HepG2 (cell line): ENCODE data around the gene EID3. TPM values are rescaled to one million over a fixed set of nuclear protein-coding genes. Genes with fewer than 3 reads are reported as not detected.

Experiments
- CTCF ChIP-seq: sonication (generic); formaldehyde crosslinking; IDR thresholded peaks from 2 replicates; pipeline ENCODE4 v1.5.0; 2020; ENCODE audit warnings: mild to moderate bottlenecking, missing genetic modification reagents, moderate library complexity
- MYNN ChIP-seq: sonication (generic); formaldehyde crosslinking; IDR thresholded peaks from 2 replicates; pipeline ENCODE4 v1.4.0; 2020; ENCODE audit warnings: mild to moderate bottlenecking, low read depth, missing genetic modification reagents
- MZF1 ChIP-seq: sonication (generic); formaldehyde crosslinking; IDR thresholded peaks from 2 replicates; pipeline ENCODE4 v1.8.1; 2023; ENCODE audit warnings: mild to moderate bottlenecking, missing genetic modification reagents, borderline replicate concordance
- RAD51 ChIP-seq: fragments of 450-650 bp; IDR thresholded peaks from 2 replicates; pipeline ENCODE4 v1.6.1; 2016; ENCODE audit warnings: borderline replicate concordance
- RFXANK ChIP-seq: IDR thresholded peaks from 2 replicates; pipeline ENCODE4 v1.6.1; 2016
- YEATS2 ChIP-seq: sonication (generic); formaldehyde crosslinking; IDR thresholded peaks from 2 replicates; pipeline ENCODE4 v1.4.0; 2020; ENCODE audit warnings: missing genetic modification reagents, borderline replicate concordance
- ZBTB7B ChIP-seq: sonication (generic); formaldehyde crosslinking; IDR thresholded peaks from 2 replicates; pipeline ENCODE4 v1.4.0; 2020; ENCODE audit warnings: missing genetic modification reagents
- ZNF589 ChIP-seq: sonication (generic); formaldehyde crosslinking; conservative IDR thresholded peaks from 2 replicates; pipeline ENCODE4 v1.8.0; 2022; ENCODE audit warnings: mild to moderate bottlenecking, moderate library complexity, missing genetic modification reagents
- ZNF768 ChIP-seq: sonication (generic); formaldehyde crosslinking; IDR thresholded peaks from 2 replicates; pipeline ENCODE4 v1.4.0; 2020; ENCODE audit warnings: missing genetic modification reagents
- ZSCAN12 ChIP-seq: sonication (generic); formaldehyde crosslinking; IDR thresholded peaks from 2 replicates; pipeline ENCODE4 v1.9.0; 2021; ENCODE audit warnings: mild to moderate bottlenecking, missing genetic modification reagents
- polyA plus RNA-seq, 8 experiments: library from polyadenylated mRNA; depleted of rRNA in 3 of 8; stranded (reverse) in 7 of 8; unstranded in 1 of 8; fragments of >200 nt; fragmentation: Illumina TruSeq in 4 of 8; extraction: Trizol in 4 of 8; gene quantifications; 2 replicates each; pipeline versions ENCODE4 v1.2.1 to v1.2.3, GENCODE V29; 2011 to 2016; ENCODE audit warnings: low read depth in 4 of 8, missing spikeins in 1 of 8, mixed read lengths in 1 of 8; ENCODE audit not compliant: insufficient read depth in 1 of 8
- total RNA-seq, 5 experiments: library from RNA; depleted of rRNA; stranded (reverse); fragments of >200 nt; fragmentation: Illumina TruSeq; extraction: Trizol; gene quantifications; 2 replicates each; pipeline ENCODE4 v1.2.3, GENCODE V29; 2016; ENCODE audit warnings: low read depth in 1 of 5
- TF ChIP-seq, protein P1 (sequence below): sonication (generic); formaldehyde crosslinking; IDR thresholded peaks from 2 replicates; pipeline ENCODE4 v1.5.1; 2020; ENCODE audit warnings: missing genetic modification reagents, mild to moderate bottlenecking, borderline replicate concordance
- TF ChIP-seq, protein P2 (sequence below): sonication (generic); formaldehyde crosslinking; IDR thresholded peaks from 2 replicates; pipeline ENCODE4 v1.4.0; 2020; ENCODE audit warnings: missing genetic modification reagents, borderline replicate concordance
- TF ChIP-seq, protein P3 (sequence below): sonication (generic); formaldehyde crosslinking; IDR thresholded peaks from 2 replicates; pipeline ENCODE4 v1.9.0; 2021; ENCODE audit warnings: missing genetic modification reagents, borderline replicate concordance
- TF ChIP-seq, protein P4 (sequence below): sonication (generic); formaldehyde crosslinking; conservative IDR thresholded peaks from 2 replicates; pipeline ENCODE4 v1.8.0; 2022; ENCODE audit warnings: mild to moderate bottlenecking, moderate library complexity, missing genetic modification reagents

EID3 gene
- total and polyA plus RNA-seq, 2 of the 13 experiments (the other 11 are each of a cell fraction or from before 2014, with no cell fraction given): 0.38 to 4.5 TPM

- TF ChIP-seq, protein P1, sequence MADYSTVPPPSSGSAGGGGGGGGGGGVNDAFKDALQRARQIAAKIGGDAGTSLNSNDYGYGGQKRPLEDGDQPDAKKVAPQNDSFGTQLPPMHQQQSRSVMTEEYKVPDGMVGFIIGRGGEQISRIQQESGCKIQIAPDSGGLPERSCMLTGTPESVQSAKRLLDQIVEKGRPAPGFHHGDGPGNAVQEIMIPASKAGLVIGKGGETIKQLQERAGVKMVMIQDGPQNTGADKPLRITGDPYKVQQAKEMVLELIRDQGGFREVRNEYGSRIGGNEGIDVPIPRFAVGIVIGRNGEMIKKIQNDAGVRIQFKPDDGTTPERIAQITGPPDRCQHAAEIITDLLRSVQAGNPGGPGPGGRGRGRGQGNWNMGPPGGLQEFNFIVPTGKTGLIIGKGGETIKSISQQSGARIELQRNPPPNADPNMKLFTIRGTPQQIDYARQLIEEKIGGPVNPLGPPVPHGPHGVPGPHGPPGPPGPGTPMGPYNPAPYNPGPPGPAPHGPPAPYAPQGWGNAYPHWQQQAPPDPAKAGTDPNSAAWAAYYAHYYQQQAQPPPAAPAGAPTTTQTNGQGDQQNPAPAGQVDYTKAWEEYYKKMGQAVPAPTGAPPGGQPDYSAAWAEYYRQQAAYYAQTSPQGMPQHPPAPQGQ: no peak
- TF ChIP-seq ZSCAN12: no peak
- peak; percentile 74; the same call in 1 of the 2 replicates for TF ChIP-seq ZNF768
- TF ChIP-seq RFXANK (CRISPR knock-in tag): no peak
- no peak for TF ChIP-seq RAD51
- TF ChIP-seq ZNF589 (CRISPR knock-in tag): no peak
- TF ChIP-seq, protein P2, sequence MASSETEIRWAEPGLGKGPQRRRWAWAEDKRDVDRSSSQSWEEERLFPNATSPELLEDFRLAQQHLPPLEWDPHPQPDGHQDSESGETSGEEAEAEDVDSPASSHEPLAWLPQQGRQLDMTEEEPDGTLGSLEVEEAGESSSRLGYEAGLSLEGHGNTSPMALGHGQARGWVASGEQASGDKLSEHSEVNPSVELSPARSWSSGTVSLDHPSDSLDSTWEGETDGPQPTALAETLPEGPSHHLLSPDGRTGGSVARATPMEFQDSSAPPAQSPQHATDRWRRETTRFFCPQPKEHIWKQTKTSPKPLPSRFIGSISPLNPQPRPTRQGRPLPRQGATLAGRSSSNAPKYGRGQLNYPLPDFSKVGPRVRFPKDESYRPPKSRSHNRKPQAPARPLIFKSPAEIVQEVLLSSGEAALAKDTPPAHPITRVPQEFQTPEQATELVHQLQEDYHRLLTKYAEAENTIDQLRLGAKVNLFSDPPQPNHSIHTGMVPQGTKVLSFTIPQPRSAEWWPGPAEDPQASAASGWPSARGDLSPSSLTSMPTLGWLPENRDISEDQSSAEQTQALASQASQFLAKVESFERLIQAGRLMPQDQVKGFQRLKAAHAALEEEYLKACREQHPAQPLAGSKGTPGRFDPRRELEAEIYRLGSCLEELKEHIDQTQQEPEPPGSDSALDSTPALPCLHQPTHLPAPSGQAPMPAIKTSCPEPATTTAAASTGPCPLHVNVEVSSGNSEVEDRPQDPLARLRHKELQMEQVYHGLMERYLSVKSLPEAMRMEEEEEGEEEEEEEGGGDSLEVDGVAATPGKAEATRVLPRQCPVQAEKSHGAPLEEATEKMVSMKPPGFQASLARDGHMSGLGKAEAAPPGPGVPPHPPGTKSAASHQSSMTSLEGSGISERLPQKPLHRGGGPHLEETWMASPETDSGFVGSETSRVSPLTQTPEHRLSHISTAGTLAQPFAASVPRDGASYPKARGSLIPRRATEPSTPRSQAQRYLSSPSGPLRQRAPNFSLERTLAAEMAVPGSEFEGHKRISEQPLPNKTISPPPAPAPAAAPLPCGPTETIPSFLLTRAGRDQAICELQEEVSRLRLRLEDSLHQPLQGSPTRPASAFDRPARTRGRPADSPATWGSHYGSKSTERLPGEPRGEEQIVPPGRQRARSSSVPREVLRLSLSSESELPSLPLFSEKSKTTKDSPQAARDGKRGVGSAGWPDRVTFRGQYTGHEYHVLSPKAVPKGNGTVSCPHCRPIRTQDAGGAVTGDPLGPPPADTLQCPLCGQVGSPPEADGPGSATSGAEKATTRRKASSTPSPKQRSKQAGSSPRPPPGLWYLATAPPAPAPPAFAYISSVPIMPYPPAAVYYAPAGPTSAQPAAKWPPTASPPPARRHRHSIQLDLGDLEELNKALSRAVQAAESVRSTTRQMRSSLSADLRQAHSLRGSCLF: no peak
- no peak for TF ChIP-seq MZF1
- peak; percentile 7; the same call in 1 of the 2 replicates for TF ChIP-seq CTCF (CRISPR knock-in tag)
- TF ChIP-seq, protein P3, sequence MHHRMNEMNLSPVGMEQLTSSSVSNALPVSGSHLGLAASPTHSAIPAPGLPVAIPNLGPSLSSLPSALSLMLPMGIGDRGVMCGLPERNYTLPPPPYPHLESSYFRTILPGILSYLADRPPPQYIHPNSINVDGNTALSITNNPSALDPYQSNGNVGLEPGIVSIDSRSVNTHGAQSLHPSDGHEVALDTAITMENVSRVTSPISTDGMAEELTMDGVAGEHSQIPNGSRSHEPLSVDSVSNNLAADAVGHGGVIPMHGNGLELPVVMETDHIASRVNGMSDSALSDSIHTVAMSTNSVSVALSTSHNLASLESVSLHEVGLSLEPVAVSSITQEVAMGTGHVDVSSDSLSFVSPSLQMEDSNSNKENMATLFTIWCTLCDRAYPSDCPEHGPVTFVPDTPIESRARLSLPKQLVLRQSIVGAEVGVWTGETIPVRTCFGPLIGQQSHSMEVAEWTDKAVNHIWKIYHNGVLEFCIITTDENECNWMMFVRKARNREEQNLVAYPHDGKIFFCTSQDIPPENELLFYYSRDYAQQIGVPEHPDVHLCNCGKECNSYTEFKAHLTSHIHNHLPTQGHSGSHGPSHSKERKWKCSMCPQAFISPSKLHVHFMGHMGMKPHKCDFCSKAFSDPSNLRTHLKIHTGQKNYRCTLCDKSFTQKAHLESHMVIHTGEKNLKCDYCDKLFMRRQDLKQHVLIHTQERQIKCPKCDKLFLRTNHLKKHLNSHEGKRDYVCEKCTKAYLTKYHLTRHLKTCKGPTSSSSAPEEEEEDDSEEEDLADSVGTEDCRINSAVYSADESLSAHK: 0 out of 2 replicates have a peak, but pooled peaks have one; percentile 67
- TF ChIP-seq ZBTB7B (CRISPR knock-in tag): 0 out of 2 replicates have a peak, but pooled peaks have one; percentile 42
- peak; percentile 61 for TF ChIP-seq YEATS2
- TF ChIP-seq, protein P4, sequence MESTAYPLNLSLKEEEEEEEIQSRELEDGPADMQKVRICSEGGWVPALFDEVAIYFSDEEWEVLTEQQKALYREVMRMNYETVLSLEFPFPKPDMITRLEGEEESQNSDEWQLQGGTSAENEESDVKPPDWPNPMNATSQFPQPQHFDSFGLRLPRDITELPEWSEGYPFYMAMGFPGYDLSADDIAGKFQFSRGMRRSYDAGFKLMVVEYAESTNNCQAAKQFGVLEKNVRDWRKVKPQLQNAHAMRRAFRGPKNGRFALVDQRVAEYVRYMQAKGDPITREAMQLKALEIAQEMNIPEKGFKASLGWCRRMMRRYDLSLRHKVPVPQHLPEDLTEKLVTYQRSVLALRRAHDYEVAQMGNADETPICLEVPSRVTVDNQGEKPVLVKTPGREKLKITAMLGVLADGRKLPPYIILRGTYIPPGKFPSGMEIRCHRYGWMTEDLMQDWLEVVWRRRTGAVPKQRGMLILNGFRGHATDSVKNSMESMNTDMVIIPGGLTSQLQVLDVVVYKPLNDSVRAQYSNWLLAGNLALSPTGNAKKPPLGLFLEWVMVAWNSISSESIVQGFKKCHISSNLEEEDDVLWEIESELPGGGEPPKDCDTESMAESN (CRISPR knock-in tag): peak; percentile 63; the same call in 1 of the 2 replicates
- TF ChIP-seq MYNN (CRISPR knock-in tag): no peak
Measured at GRCh38 chr12:104286516-104287482, 16.7 kb upstream of the EID3 start (continued).
